Prostate gland (tissue), 2 donors: ENCODE results near the gene CAMKMT. TPM values are rescaled to one million over a fixed set of nuclear protein-coding genes. Genes with fewer than 3 reads are reported as not detected.

ENCODE experiments used
- DNase-seq: peaks from one replicate; pipeline ENCODE4 v3.0.0-alpha.2; 2019; ENCODE audit warnings: low spot score
- H3K27ac ChIP-seq, 2 donors: fragments of 200-600 bp; sonication (generic); 2 replicates each; pipeline ENCODE4 v1.5.1; 2017 to 2019
- H3K27me3 ChIP-seq: fragments of 200-600 bp; sonication (generic); replicated peaks from 2 replicates; pipeline ENCODE4 v1.5.1; 2019; ENCODE audit not compliant: insufficient read depth
- H3K36me3 ChIP-seq, 2 donors: fragments of 200-600 bp; sonication (generic); 1 replicate in 1 of 2; 2 replicates in 1 of 2; pipeline versions ENCODE4 v1.5.1 to v1.8.1; 2017 to 2019
- H3K4me1 ChIP-seq: fragments of 200-600 bp; sonication (generic); replicated peaks from 2 replicates; pipeline ENCODE4 v1.5.1; 2019
- H3K4me3 ChIP-seq, 2 donors: fragments of 200-600 bp; sonication (generic); 2 replicates each; pipeline ENCODE4 v1.5.1; 2017 to 2019
- H3K9me3 ChIP-seq: fragments of 200-600 bp; sonication (generic); 2 replicates; pipeline ENCODE4 v1.5.1; 2017
- CTCF ChIP-seq, 4 experiments: fragments of 200-600 bp in 2 of 4; fragments of 450-650 bp in 2 of 4; sonication (generic) in 2 of 4; IDR thresholded peaks; 1 replicate in 3 of 4; 2 replicates in 1 of 4; pipeline ENCODE4 v1.5.1; 2016 to 2019; ENCODE audit warnings: antibody characterized with exemption in 4 of 4, mild to moderate bottlenecking in 2 of 4, moderate library complexity in 2 of 4
- POLR2A ChIP-seq: fragments of 450-650 bp; IDR thresholded peaks from one replicate; pipeline ENCODE4 v1.6.1; 2016; ENCODE audit warnings: antibody characterized with exemption, mild to moderate bottlenecking
- POLR2AphosphoS5 ChIP-seq: sonication (generic); formaldehyde crosslinking; IDR thresholded peaks from one replicate; pipeline ENCODE4 v1.6.1; 2017; ENCODE audit warnings: antibody characterized with exemption
- WGBS: methylation state at CpG from one replicate; pipeline ENCODE4 v1.1.5; 2018; 5-methylcytosine and 5-hydroxymethylcytosine counted together
- intact Hi-C: fragments of 100-400 bp; cut with DNase I; formaldehyde crosslinking; loops from one replicate; pipeline ENCODE4 v1.14.2; 2022
- total RNA-seq, 2 donors: library from RNA; depleted of rRNA; stranded (reverse); fragments of >200 nt; gene quantifications; one replicate each; pipeline ENCODE4 v1.1.0, GENCODE V29; 2016

The CAMKMT gene
- total RNA-seq, 2 donors from 2014 or later: 5.4 to 7.6 TPM

GRCh38 chr2:44455877-44456276, 94.1 kb downstream of the CAMKMT start:
- DNase-seq: no peak
- Histone ChIP-seq H3K27ac (no peak overlapping the region), H3K4me1 (no peaks in the 10 kb centered on the region), H3K36me3 (no peaks in the 10 kb centered on the region), H3K27me3 (no peaks in the 10 kb centered on the region), H3K4me3 (no peak overlapping the region), H3K9me3 (no peaks in the 10 kb centered on the region)
- TF ChIP-seq POLR2AphosphoS5 (peak; percentile 19), POLR2A (no peak), CTCF (IDR thresholded peaks at IDR 0.05) (no peak)
- intact Hi-C loops: no loop called here
- WGBS: 50% methylated on average over 1 of the region's 1 CpG

GRCh38 chr2:44456946-44457345, 95.2 kb downstream of the CAMKMT start:
- TF ChIP-seq POLR2AphosphoS5 (no peak), CTCF (IDR thresholded peaks at IDR 0.05) (no peak), POLR2A (no peak)
- intact Hi-C loops: no loop called here
- Histone ChIP-seq H3K4me1 (no peaks in the 10 kb centered on the region), H3K27ac (no peak overlapping the region), H3K27me3 (no peaks in the 10 kb centered on the region), H3K4me3 (no peak overlapping the region), H3K9me3 (no peaks in the 10 kb centered on the region), H3K36me3 (no peaks in the 10 kb centered on the region)
- DNase-seq: no peak

- no peak overlapping the region for H3K27ac ChIP-seq
- no peaks in the 10 kb centered on the region for H3K27me3 ChIP-seq
- TF ChIP-seq CTCF (IDR thresholded peaks at IDR 0.05) (no peak), POLR2A (no peak), POLR2AphosphoS5 (no peak)
- DNase-seq: no peak
- no peaks in the 10 kb centered on the region for H3K9me3 ChIP-seq
- H3K36me3 ChIP-seq: no peaks in the 10 kb centered on the region
- WGBS: 82% methylated on average over 1 of the region's 1 CpG
- H3K4me3 ChIP-seq: no peak overlapping the region
- H3K4me1 ChIP-seq: no peaks in the 10 kb centered on the region
- intact Hi-C loops: no loop called here
Measured at GRCh38 chr2:44459739-44460138, 98.0 kb downstream of the CAMKMT start.

- Histone ChIP-seq H3K27me3 (no peaks in the 10 kb centered on the region), H3K4me1 (no peaks in the 10 kb centered on the region), H3K4me3 (no peak overlapping the region), H3K36me3 (no peaks in the 10 kb centered on the region), H3K9me3 (no peaks in the 10 kb centered on the region), H3K27ac (no peak overlapping the region)
- 96% methylated on average over 3 of the region's 3 CpGs for WGBS
- intact Hi-C loops: no loop called here
- no peak for DNase-seq
- TF ChIP-seq CTCF (IDR thresholded peaks at IDR 0.05) (no peak), POLR2A (no peak), POLR2AphosphoS5 (no peak)
Measured at GRCh38 chr2:44462934-44463849, 101.4 kb downstream of the CAMKMT start.

GRCh38 chr2:44464437-44464836, 102.7 kb downstream of the CAMKMT start:
- H3K27me3 ChIP-seq: no peaks in the 10 kb centered on the region

More at GRCh38 chr2:44464437-44464836, 102.7 kb downstream of the CAMKMT start:
- TF ChIP-seq CTCF (IDR thresholded peaks at IDR 0.05): no peak
- TF ChIP-seq POLR2A: no peak
- no peak for TF ChIP-seq POLR2AphosphoS5
- H3K36me3 ChIP-seq: no peaks in the 10 kb centered on the region
- no peak overlapping the region for H3K27ac ChIP-seq
- no peaks in the 10 kb centered on the region for H3K9me3 ChIP-seq
- no peak for DNase-seq
- intact Hi-C loops: no loop called here
- no peaks in the 10 kb centered on the region for H3K4me1 ChIP-seq
- 94% methylated on average over 1 of the region's 1 CpG for WGBS
- no peak overlapping the region for H3K4me3 ChIP-seq
